Activated gamma-delta T cell treated with anti-CD3 and anti-CD28 coated beads, Interleukin-2, amount 50 U/mL, for 16 hours (primary cell): ENCODE results near the gene PRELP.
"Not testable (repeated sequence)": the region's sequence is repeated elsewhere in the genome, so short reads cannot be mapped to it uniquely, and the experiment has no call there.

Experiments used
- DNase-seq: peaks from one replicate; pipeline ENCODE4 v3.0.0-alpha.2; 2020; ENCODE audit warnings: low read depth

The PRELP gene

GRCh38 chr1:203506858-203507626 is 31.4 kb downstream of the PRELP start:
- DNase-seq: no peak

GRCh38 chr1:203507759-203508158 is 32.2 kb downstream of the PRELP start:
- no peak for DNase-seq

- no peak for DNase-seq
These were observed 33.0 kb downstream of the PRELP start for GRCh38 chr1:203508463-203509073.

- DNase-seq: no peak
These were observed 33.5 kb downstream of the PRELP start for GRCh38 chr1:203509135-203509534.

- DNase-seq: no peak
These were observed 35.9 kb downstream of the PRELP start for GRCh38 chr1:203511513-203511912.

- no peak for DNase-seq
These were observed 36.3 kb downstream of the PRELP start for GRCh38 chr1:203511930-203512329.

- DNase-seq: no peak
These were observed 36.9 kb downstream of the PRELP start for GRCh38 chr1:203512517-203512847.

GRCh38 chr1:203512848-203513584 is 37.4 kb downstream of the PRELP start:
- DNase-seq: no peak

GRCh38 chr1:203513585-203514031 is 38.0 kb downstream of the PRELP start:
- DNase-seq: no peak

- DNase-seq: no peak
These were observed 40.6 kb downstream of the PRELP start for GRCh38 chr1:203516184-203516583.

- DNase-seq: no peak
These were observed 41.3 kb downstream of the PRELP start for GRCh38 chr1:203516906-203517305.

- DNase-seq: no peak
These were observed 42.0 kb downstream of the PRELP start for GRCh38 chr1:203517426-203518110.

- not testable (repeated sequence) for DNase-seq
These were observed 42.5 kb downstream of the PRELP start for GRCh38 chr1:203518139-203518538.

GRCh38 chr1:203518541-203518940 is 42.9 kb downstream of the PRELP start:
- DNase-seq: no peak

GRCh38 chr1:203519053-203519840 is 43.6 kb downstream of the PRELP start:
- no peak for DNase-seq

- no peak for DNase-seq
These were observed 44.3 kb downstream of the PRELP start for GRCh38 chr1:203519896-203520295.

- no peak for DNase-seq
These were observed 44.7 kb downstream of the PRELP start for GRCh38 chr1:203520315-203520714.

GRCh38 chr1:203521074-203521794 is 45.6 kb downstream of the PRELP start:
- no peak for DNase-seq

GRCh38 chr1:203521812-203522211 is 46.2 kb downstream of the PRELP start:
- no peak for DNase-seq

- no peak for DNase-seq
These were observed 46.6 kb downstream of the PRELP start for GRCh38 chr1:203522237-203522636.

- DNase-seq: no peak
These were observed 48.1 kb downstream of the PRELP start for GRCh38 chr1:203523667-203524066.
